NCI-H2171 treated with DMSO at 0.1 percent for 48 hours (cell line): ENCODE data around the gene CDH13.

Experiments used
- DNase-seq: peaks from one replicate; lab custom pipeline; 2025; lab: John Stamatoyannopoulos, UW

CDH13 gene

GRCh38 chr16:83768986-83769385 lies 1142.2 kb downstream of the CDH13 start:
- no peak for DNase-seq

GRCh38 chr16:83769397-83770008 lies 1142.7 kb downstream of the CDH13 start:
- DNase-seq = no peak

- DNase-seq = no peak
These were observed 1144.7 kb downstream of the CDH13 start for GRCh38 chr16:83771306-83771942.

- DNase-seq = no peak
These were observed 1146.0 kb downstream of the CDH13 start for GRCh38 chr16:83772806-83773205.

GRCh38 chr16:83774066-83774465 lies 1147.3 kb downstream of the CDH13 start:
- no peak for DNase-seq

- DNase-seq = no peak
These were observed 1150.2 kb downstream of the CDH13 start for GRCh38 chr16:83776944-83777343.

- no peak for DNase-seq
These were observed 1153.1 kb downstream of the CDH13 start for GRCh38 chr16:83779886-83780285.

GRCh38 chr16:83785455-83785854 lies 1158.7 kb downstream of the CDH13 start:
- DNase-seq = no peak

- no peak for DNase-seq
These were observed 1163.1 kb downstream of the CDH13 start for GRCh38 chr16:83789642-83790401.

- DNase-seq = no peak
These were observed 1165.1 kb downstream of the CDH13 start for GRCh38 chr16:83791916-83792315.

GRCh38 chr16:83792391-83792790 lies 1165.6 kb downstream of the CDH13 start:
- no peak for DNase-seq

GRCh38 chr16:83793179-83793578 lies 1166.4 kb downstream of the CDH13 start:
- peak; percentile 47 for DNase-seq

GRCh38 chr16:83794860-83795554 lies 1168.2 kb downstream of the CDH13 start:
- no peak for DNase-seq

GRCh38 chr16:83797013-83797412 lies 1170.2 kb downstream of the CDH13 start:
- no peak for DNase-seq

- no peak for DNase-seq
These were observed 1172.6 kb downstream of the CDH13 start for GRCh38 chr16:83799336-83799735.

- DNase-seq = no peak
These were observed 1175.4 kb downstream of the CDH13 start for GRCh38 chr16:83802135-83802534.

- DNase-seq = no peak
These were observed 1175.9 kb downstream of the CDH13 start for GRCh38 chr16:83802554-83803205.

GRCh38 chr16:83803811-83804210 lies 1177.0 kb downstream of the CDH13 start:
- DNase-seq = no peak

- no peak for DNase-seq
These were observed 1177.6 kb downstream of the CDH13 start for GRCh38 chr16:83804366-83804765.

- no peak for DNase-seq
These were observed 1179.3 kb downstream of the CDH13 start for GRCh38 chr16:83806036-83806435.

- no peak for DNase-seq
These were observed 1180.0 kb downstream of the CDH13 start for GRCh38 chr16:83806731-83807130.

- DNase-seq = no peak
These were observed 1180.5 kb downstream of the CDH13 start for GRCh38 chr16:83807327-83807709.
